ENCODE results near the gene TOGARAM2.

Gene TOGARAM2

GRCh38 chr2:29063056-29063455, 82.0 kb downstream of the TOGARAM2 start:
- TF ChIP-seq, protein P1, sequence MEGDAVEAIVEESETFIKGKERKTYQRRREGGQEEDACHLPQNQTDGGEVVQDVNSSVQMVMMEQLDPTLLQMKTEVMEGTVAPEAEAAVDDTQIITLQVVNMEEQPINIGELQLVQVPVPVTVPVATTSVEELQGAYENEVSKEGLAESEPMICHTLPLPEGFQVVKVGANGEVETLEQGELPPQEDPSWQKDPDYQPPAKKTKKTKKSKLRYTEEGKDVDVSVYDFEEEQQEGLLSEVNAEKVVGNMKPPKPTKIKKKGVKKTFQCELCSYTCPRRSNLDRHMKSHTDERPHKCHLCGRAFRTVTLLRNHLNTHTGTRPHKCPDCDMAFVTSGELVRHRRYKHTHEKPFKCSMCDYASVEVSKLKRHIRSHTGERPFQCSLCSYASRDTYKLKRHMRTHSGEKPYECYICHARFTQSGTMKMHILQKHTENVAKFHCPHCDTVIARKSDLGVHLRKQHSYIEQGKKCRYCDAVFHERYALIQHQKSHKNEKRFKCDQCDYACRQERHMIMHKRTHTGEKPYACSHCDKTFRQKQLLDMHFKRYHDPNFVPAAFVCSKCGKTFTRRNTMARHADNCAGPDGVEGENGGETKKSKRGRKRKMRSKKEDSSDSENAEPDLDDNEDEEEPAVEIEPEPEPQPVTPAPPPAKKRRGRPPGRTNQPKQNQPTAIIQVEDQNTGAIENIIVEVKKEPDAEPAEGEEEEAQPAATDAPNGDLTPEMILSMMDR (IDR thresholded peaks at IDR 0.05; ENCODE audit: insufficient read depth, low read depth, low read length, missing control alignments) = no peak
- DNase-seq (ENCODE audit: low read depth) = no peak
- no peak overlapping the region for H3K4me3 ChIP-seq (ENCODE audit: low read length)

GRCh38 chr2:29063646-29064345, 82.7 kb downstream of the TOGARAM2 start:
- H3K4me3 ChIP-seq (ENCODE audit: low read length) = no peak overlapping the region
- TF ChIP-seq, protein P1 (IDR thresholded peaks at IDR 0.05; ENCODE audit: insufficient read depth, low read depth, low read length, missing control alignments) = no peak
- peak; percentile 36 for DNase-seq (ENCODE audit: low read depth)

DNA sequence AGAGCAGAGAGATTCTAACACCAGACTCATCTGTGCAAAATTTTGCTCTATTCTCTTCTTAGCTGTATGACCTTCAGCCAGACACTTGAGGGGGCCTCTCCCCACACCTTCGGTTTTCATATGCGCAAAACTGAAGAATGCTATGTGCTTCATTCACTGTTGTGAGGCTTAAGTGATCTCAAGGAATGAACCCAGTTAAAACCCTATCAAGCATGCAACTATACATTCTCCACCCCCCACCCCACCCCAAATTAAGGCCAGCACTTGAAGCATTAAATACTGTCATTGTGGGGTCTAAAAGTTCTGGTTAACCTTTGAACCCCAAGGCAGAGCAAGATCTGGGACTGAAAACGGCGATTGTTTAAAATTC, 83.2 kb downstream of the TOGARAM2 start:
- H3K4me3 ChIP-seq (ENCODE audit: low read length) = no peak overlapping the region
- TF ChIP-seq, protein P1 (IDR thresholded peaks at IDR 0.05; ENCODE audit: insufficient read depth, low read depth, low read length, missing control alignments) = no peak

DNA sequence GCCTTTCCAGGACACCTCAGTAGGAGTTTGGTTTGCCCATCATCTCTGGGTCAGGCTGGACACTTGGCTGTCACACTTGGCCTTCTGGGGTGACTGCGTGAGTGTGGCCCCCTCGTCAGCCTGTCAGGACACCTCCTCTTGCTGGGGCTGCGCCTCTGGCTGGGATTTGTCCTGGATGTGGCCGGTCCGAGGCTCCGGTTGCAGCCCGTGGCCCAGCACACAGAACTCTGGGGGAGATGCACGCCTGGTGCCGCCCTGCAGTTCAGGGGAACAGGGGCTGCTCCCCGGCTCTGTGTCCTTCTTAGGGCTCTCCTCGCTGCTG, 83.6 kb downstream of the TOGARAM2 start:
- no peak overlapping the region for H3K4me3 ChIP-seq (ENCODE audit: low read length)
- TF ChIP-seq, protein P1 (IDR thresholded peaks at IDR 0.05; ENCODE audit: insufficient read depth, low read depth, low read length, missing control alignments) = no peak
- no peak for DNase-seq (ENCODE audit: low read depth)

More for the DNA sequence above, 83.2 kb downstream of the TOGARAM2 start:
- no peak for DNase-seq (ENCODE audit: low read depth)

DNA sequence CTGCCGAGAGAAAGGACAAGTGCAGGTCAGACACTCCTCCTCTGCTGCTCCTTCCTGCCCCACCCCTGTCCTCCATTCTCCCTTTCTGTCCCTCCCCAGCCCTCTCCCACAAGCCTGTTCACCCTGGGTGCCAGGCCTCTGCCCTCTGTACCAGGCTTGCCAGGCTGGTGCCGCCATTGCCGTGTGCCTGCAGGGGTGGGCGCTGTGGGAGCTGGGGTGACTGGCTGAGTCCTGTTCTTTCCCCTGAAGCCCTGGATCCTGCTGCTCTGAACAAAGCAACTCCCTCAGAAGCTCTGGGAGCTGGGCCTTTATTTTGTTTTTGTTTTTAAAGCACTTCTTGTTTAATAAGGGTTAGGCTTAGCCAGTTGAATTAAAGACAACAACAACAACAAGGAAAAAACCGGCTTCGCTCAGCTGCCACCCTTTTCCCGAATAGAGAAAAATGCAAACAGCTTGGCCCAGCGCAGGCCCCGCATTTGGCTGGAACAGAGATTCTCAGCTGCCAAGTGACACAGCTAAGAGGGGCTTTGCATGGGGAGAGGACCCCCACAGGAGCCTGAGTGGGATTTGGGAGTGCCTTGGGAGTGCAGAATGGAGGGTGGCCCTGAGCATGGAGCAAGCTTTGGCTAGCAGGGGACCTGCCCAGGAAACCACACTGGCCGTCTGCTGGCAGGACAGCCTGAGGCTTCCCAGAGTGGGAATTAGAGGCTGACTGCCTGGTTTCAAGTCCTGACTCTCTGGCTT, 84.1 kb downstream of the TOGARAM2 start:
- DNase-seq (ENCODE audit: low read depth) = peak; percentile 46
- TF ChIP-seq, protein P1 (IDR thresholded peaks at IDR 0.05; ENCODE audit: insufficient read depth, low read depth, low read length, missing control alignments) = no peak
- H3K4me3 ChIP-seq (ENCODE audit: low read length) = no peak overlapping the region

DNA sequence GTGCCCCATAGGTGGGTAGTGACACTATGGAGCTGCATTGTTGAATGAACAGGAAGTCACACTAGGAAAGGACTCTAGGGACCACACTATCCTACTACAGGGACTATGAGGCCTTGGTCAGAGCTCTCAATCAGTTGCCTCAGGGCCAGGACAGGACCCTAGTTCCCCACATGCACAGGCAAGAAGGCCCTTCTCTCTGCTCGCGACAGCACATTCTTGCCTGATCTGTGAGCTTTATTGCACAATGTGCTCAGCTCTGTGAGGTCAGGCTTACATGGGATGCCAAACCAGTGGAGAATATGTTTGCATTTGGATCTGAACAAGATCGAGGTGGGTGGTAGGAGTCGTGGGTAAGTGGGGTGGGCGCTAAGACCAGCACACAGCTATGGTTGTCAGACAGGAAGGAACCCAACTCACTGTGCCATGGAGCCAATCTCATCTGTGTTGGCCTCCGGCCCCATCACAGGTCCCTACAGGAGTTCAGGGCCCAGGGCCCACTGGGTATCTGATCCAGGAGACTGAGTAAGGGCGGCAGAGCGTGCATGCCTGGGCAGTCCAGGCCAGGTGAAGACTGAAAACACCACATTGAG, 85.3 kb downstream of the TOGARAM2 start:
- TF ChIP-seq, protein P1 (IDR thresholded peaks at IDR 0.05; ENCODE audit: insufficient read depth, low read depth, low read length, missing control alignments) = no peak
- peak; percentile 95 for DNase-seq (ENCODE audit: low read depth)
- H3K4me3 ChIP-seq (ENCODE audit: low read length) = no peak overlapping the region

Data from epithelial cell of esophagus (primary cell).